NCI-H2107 (cell line): ENCODE results near the gene CENPO.

ENCODE experiments used
- DNase-seq: peaks from one replicate; lab custom pipeline; 2025; lab: John Stamatoyannopoulos, UW

CENPO gene, protein sequence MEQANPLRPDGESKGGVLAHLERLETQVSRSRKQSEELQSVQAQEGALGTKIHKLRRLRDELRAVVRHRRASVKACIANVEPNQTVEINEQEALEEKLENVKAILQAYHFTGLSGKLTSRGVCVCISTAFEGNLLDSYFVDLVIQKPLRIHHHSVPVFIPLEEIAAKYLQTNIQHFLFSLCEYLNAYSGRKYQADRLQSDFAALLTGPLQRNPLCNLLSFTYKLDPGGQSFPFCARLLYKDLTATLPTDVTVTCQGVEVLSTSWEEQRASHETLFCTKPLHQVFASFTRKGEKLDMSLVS

GRCh38 chr2:24792874-24793760 lies at the start of gene CENPO, which contains the start of gene PTRHD1:
Gene CENPO, plus strand, starts transcription at chr2:24793425. Its CDS starts 495 bp downstream, at chr2:24793920.
Gene PTRHD1, minus strand, starts transcription at chr2:24793391. Its CDS starts 14 bp downstream, at chr2:24793377.
- peak; percentile 92 for DNase-seq

GRCh38 chr2:24743924-24744323 lies 49.3 kb upstream of the CENPO start:
- no peak for DNase-seq

DNA sequence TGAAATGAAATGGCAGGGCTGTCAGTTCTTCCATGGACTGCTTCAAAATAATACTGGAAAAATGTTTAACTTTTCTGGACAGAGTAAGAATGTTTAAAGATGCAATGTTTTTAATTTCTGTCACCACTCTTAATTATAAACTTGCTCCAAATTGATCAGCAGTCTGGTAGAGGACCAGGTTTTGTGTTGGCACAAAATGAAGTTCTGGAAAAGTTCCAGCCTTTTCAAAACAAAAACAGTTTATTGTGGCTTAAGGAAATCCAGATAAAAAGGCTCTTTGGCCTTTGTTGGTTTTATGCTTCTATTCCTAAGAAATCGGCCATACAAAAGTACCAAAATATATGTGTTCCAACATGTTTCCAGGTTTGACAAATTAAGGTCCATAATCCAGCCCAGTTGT lies 48.9 kb upstream of the CENPO start:
- no peak for DNase-seq

- DNase-seq: no peak
Observed at GRCh38 chr2:24745825-24746224, 47.4 kb upstream of the CENPO start.

DNA sequence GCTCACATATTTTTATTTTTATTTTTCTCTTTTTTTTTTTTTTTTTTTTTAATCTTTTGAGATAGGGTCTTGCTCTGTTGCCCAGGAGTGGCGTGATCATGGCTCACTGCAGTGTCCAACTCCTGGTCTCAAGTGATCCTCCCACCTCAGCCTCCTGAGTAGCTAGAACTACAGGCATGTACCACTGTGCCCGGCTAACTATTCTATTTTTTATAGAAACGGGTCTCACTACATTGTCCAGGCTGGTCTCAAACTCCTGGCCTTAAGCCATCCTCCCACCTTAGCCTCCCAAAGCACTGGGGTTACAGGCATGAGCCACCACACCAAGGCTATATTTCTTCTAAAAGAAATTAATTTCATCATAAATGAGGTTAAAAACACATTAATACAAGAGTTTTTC lies 45.9 kb upstream of the CENPO start:
- no peak for DNase-seq

GRCh38 chr2:24749069-24749691 lies 44.0 kb upstream of the CENPO start:
- DNase-seq: no peak

GRCh38 chr2:24754985-24755705 lies 38.1 kb upstream of the CENPO start:
- no peak for DNase-seq

- DNase-seq: no peak
Observed at GRCh38 chr2:24756789-24757188, 36.4 kb upstream of the CENPO start.

DNA sequence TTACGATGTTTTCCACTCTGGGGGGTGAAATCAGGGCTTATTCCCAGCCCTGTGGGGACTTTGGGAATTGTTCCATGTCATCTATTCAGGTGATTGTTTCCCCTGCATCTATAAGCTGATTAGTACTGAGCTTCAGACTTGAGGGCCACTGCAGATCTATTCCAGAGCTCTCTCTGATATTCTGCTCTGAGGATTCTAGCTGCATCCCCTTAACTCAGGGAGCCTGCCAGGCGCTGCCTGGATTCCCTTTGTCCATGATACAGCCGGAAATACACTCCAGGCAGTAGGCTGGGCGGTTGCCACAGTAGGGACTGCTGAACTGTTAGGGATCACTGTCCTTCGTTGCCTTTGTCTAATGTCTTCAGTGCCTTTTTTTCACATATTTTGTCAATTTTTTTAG lies 31.4 kb upstream of the CENPO start:
- DNase-seq: no peak

- DNase-seq: no peak
Observed at GRCh38 chr2:24762518-24762917, 30.7 kb upstream of the CENPO start.

- DNase-seq: no peak
Observed at GRCh38 chr2:24763843-24764242, 29.4 kb upstream of the CENPO start.

- no peak for DNase-seq
Observed at GRCh38 chr2:24766609-24767008, 26.6 kb upstream of the CENPO start.

DNA sequence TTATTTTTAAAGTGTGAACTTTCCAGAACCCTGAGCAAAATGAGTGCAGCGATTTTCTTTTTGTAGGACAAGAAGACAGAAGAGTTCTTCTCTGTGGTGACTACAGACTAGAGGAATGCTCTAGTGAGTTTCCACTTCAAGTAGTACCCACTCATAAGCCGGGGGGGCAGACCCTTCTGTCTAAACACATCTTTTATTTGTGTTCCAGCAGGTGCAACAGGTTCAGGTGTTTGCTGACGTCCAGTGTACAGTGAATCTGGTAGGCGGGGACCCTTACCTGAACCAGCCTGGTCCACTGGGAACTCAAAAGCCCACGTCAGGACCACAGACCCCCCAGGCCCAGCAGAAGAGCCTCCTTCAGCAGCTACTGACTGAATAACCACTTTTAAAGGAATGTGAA lies 25.2 kb upstream of the CENPO start:
- no peak for DNase-seq

- no peak for DNase-seq
Observed at GRCh38 chr2:24768601-24769000, 24.6 kb upstream of the CENPO start.

DNA sequence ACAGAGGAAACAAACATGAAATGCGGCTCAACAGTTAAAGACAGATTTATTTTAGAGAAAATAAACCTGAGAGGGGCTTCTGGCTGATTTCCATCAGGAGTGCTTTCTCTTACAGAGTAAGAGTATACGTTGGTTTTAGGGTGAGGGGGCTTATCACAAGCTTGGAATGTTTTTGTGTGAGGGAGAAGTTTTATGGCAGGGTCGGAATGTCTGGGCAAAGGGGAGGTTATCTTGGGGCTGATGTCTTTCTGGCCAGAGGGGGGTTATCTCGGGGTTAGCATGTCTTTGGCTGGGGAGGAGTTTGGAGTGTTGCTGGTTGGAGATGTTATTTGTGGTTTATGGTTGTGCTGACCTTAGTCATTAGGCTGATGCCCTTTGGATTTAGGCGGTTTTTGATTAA lies 22.2 kb upstream of the CENPO start:
- no peak for DNase-seq

DNA sequence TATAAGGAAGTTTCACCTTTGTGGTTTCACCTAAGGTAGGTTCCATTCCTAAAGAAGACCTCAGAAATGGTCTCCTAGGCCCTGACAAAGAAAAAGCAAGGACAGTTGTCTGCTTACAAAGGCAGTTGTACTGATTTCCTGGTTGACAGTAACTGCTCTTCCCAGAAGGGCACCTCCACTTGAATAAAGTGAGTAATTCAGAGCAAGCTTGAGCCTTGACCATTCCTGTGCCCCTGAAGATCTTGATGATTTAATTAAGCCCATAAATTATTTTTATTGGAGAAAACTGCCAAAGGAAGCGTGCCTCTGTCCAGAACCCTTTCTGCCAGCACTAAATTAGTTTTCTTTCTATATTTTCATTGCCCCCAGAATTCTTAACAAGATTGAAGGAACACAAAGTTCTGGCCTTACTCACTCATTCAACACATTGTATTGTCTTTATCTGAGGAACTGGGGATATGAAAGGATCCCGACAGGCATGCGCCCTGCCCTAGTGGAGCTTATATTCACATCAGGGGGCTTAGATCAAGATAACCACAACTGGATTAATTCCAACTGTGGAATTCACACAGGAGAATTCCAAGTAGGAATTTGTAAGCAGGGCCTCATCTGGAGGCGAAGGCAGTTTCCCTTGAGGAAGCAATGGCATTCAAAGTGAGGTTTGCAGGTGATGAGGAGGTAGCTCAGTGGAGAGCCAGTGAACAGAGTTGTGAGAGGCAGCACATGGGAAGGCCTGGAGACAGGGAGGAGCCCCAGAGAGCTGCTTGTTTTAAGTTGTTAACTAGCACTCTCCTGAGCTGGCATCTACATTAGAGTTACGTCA lies 21.2 kb upstream of the CENPO start:
- DNase-seq: no peak

- no peak for DNase-seq
Observed at GRCh38 chr2:24774373-24774772, 18.9 kb upstream of the CENPO start.

- DNase-seq: no peak
Observed at GRCh38 chr2:24779116-24779515, 14.1 kb upstream of the CENPO start.

DNA sequence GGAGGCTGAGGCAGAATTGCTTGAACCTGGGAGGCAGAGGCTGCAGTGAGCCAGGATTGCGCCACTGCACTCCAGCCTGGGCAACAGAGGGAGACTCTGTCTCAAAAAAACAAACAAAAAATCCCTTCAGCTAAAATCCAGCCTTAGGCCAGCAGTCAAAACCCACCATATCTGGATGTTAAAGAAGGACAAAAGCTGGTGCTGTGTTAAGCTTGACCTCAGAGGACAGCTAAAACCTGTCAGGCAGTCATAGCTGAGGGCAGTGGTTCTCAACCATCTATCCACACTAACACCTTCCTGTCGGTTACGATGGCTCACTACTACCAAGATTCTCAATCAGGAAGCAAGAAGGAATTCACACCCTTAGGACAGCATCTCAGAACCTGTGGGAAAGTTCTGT lies 9.6 kb upstream of the CENPO start:
- no peak for DNase-seq

DNA sequence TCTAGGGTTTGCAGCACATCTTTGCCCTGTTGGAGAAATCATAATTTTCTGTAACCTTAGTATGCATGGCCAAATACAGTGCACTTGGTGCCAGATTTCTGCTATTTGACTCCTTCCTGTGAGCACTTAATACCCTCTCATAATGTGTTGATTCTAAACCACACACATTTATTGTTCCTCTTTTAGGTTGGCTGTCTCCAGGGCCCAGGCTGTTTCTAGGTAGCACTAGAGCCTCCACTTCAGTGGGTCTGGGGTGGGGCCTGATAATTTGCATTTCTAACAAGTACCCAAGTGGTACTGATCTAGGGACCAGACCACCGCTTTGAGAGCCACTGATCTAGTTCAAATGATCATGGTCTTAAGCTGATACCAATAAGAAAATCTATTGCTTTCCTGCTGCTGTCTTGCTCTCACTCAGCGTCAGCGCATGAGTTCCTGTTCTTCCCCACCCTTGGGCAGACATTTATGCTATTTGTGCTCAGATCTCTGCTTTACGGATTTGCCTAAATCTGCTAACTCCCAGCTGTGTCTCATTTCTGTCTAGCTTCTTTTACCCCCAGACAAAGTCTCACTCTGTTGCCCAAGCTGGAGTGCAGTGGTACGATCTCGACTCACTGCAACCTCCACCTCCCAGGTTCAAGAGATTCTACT lies 7.4 kb upstream of the CENPO start:
- DNase-seq: peak; percentile 46

DNA sequence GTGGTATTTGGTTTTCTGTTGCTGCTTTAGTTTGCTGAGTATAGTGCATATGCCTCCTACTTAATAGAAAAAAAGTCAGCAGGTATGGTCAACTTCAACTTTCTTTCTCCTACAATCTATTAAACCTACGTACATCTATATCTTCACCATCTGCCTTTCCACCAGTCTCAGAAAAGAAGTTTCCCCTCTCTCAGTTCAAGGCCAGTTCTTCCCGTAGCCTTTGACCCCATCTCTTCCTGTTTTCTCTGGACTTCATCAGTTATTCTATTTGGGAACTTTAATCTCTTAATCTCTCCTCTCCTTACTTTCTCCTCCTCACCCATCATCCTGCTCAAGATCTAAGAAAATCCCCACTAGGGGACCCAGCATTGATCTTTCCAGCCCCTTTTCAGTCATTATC lies 5.7 kb upstream of the CENPO start:
- no peak for DNase-seq
